RWPE2 (cell line): ENCODE data around the gene RANGAP1.
A peak's percentile ranks its signal among the peaks of the same experiment; 100 is the strongest.

Experiments
- ATAC-seq: fragments of 200-7000 bp; cut with Tn5 transposase; 3 replicates; pipeline ENCODE4 v1.9.1; 2021; ENCODE audit warnings: low read depth
- DNase-seq: peaks from one replicate; pipeline ENCODE4 v3.0.0-alpha.2; 2020; ENCODE audit warnings: low spot score
- H3K27ac ChIP-seq: fragments of 450-650 bp; 2 replicates; pipeline ENCODE4 v1.5.1; 2017; ENCODE audit warnings: mild to moderate bottlenecking; ENCODE audit not compliant: poor library complexity, severe bottlenecking
- H3K27me3 ChIP-seq: fragments of 250-450 bp; sonication (Bioruptor Pico); 2 replicates; pipeline ENCODE4 v1.5.1; 2021; ENCODE audit warnings: mild to moderate bottlenecking, moderate library complexity; ENCODE audit not compliant: insufficient read depth, poor library complexity, severe bottlenecking
- H3K36me3 ChIP-seq: fragments of 250-450 bp; sonication (Bioruptor Pico); 2 replicates; pipeline ENCODE4 v1.5.1; 2020; ENCODE audit warnings: low read depth, mild to moderate bottlenecking, moderate library complexity
- H3K4me1 ChIP-seq: fragments of 250-450 bp; sonication (Bioruptor Pico); 2 replicates; pipeline ENCODE4 v1.5.1; 2021; ENCODE audit warnings: mild to moderate bottlenecking, moderate library complexity; ENCODE audit not compliant: insufficient read depth, poor library complexity, severe bottlenecking
- H3K4me3 ChIP-seq: fragments of 250-450 bp; sonication (Bioruptor Pico); 2 replicates; pipeline ENCODE4 v1.5.1; 2021; ENCODE audit warnings: mild to moderate bottlenecking, moderate library complexity; ENCODE audit not compliant: severe bottlenecking
- H3K9me3 ChIP-seq: fragments of 250-450 bp; sonication (Bioruptor Pico); 2 replicates; pipeline ENCODE4 v1.5.1; 2021; ENCODE audit warnings: mild to moderate bottlenecking, moderate library complexity; ENCODE audit not compliant: severe bottlenecking
- TF ChIP-seq, protein P1 (sequence below): fragments of 450-650 bp; IDR thresholded peaks from one replicate; pipeline ENCODE4 v1.5.1; 2017; ENCODE audit warnings: mild to moderate bottlenecking, moderate library complexity; ENCODE audit not compliant: poor library complexity, severe bottlenecking

The RANGAP1 gene

DNA sequence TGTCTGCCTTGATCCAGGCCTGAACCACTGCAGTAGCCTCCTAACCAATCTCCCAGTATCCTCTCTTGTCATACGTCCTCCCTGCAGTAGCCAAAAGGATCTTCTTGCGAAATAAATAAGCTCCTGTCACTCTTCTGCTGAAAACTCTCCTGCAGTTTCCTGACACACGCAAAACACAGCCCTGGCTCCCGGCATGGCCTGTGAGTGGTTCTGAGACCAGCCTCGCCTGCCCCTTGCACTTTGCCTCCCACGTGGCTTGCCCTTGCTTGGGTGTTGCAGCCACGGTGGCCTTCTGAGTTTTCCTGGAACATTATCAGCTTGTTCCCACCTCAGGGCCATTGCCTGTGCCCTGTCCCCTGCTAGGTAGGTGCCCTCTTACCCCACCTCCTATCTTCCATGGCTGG lies 22.6 kb upstream of the RANGAP1 start:
- Histone ChIP-seq H3K27ac (peak overlapping the region; percentile 4), H3K9me3 (no peaks in the 10 kb centered on the region), H3K4me1 (peaks cover 9% of the 10 kb centered on the region), H3K27me3 (no peaks in the 10 kb centered on the region), H3K36me3 (peaks cover 24% of the 10 kb centered on the region), H3K4me3 (no peak overlapping the region)
- ATAC-seq (no peak), DNase-seq (no peak)
- TF ChIP-seq, protein P1, sequence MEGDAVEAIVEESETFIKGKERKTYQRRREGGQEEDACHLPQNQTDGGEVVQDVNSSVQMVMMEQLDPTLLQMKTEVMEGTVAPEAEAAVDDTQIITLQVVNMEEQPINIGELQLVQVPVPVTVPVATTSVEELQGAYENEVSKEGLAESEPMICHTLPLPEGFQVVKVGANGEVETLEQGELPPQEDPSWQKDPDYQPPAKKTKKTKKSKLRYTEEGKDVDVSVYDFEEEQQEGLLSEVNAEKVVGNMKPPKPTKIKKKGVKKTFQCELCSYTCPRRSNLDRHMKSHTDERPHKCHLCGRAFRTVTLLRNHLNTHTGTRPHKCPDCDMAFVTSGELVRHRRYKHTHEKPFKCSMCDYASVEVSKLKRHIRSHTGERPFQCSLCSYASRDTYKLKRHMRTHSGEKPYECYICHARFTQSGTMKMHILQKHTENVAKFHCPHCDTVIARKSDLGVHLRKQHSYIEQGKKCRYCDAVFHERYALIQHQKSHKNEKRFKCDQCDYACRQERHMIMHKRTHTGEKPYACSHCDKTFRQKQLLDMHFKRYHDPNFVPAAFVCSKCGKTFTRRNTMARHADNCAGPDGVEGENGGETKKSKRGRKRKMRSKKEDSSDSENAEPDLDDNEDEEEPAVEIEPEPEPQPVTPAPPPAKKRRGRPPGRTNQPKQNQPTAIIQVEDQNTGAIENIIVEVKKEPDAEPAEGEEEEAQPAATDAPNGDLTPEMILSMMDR, result no peak

DNA sequence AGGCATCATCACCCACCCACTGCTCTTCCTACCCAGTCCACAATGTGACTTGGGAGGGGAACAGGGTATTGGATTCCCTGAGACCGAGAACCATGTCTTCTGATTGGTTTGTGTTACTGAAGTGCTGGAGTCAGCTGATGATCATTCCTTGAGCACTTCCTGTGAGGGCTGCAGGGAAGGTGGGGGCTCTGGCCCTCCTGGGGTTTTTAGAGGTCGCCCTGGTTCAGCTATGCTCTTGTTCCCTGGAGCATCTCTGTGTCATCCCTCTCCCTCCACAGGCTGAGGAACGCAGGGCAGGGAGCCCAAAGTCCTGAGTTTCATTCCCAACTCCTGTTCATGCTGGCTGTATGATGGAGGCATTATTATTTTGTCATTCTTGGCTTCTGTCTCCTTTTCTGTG lies 22.1 kb upstream of the RANGAP1 start:
- Histone ChIP-seq H3K36me3 (peaks cover 24% of the 10 kb centered on the region), H3K9me3 (no peaks in the 10 kb centered on the region), H3K27me3 (no peaks in the 10 kb centered on the region), H3K27ac (peak overlapping the region; percentile 4), H3K4me3 (no peak overlapping the region), H3K4me1 (peaks cover 11% of the 10 kb centered on the region)
- TF ChIP-seq, protein P1, result no peak
- DNase-seq, result no peak
- no peak for ATAC-seq

DNA sequence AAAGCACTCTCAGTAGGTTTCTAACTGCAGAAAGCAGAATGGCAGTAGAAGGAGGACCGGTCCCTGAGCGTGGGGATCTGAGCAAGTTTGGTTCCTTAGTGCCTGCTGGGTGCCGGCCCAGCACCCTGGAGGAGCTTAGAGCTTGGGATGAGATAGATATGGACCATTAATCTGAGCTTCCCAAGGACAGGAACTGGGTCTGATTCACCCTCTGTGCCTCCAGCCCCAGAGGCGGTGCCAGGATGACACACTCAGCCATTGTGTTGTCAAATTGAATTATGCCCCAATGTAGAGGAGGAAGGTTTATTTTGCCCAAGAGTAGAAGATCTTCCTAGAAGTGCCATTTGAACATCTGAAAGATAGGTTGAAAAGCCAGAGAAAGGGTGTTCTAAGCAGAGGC lies 19.7 kb upstream of the RANGAP1 start:
- DNase-seq (no peak), ATAC-seq (peak; percentile 86)
- H3K9me3 ChIP-seq, result no peaks in the 10 kb centered on the region
- H3K4me3 ChIP-seq, result no peak overlapping the region
- TF ChIP-seq, protein P1, result no peak
- H3K4me1 ChIP-seq, result peaks cover 17% of the 10 kb centered on the region
- H3K27me3 ChIP-seq, result no peaks in the 10 kb centered on the region
- H3K36me3 ChIP-seq, result peaks cover 24% of the 10 kb centered on the region
- peak overlapping the region; percentile 84 for H3K27ac ChIP-seq

DNA sequence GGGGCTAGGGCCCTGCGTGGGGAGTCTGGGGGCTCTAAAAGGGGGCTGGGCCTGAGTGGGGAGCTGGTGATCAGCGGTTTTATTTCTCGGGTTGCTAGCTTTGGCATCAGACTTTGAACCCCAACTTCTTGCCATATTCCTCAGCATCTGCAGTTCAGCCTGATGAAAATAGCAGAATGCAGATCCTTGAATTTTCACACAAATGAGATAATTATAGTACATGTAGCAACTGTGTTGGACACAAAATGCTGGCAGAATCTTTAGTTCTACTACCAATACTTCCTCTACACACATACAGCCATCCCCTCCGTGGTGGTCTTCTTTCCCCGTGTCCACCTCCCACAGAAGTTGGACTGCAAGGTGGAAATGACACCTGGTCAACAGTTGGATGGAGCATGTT lies 16.8 kb upstream of the RANGAP1 start:
- peak overlapping the region; percentile 84 for H3K27ac ChIP-seq
- H3K4me1 ChIP-seq, result peaks cover 19% of the 10 kb centered on the region
- ATAC-seq, result no peak

More for the DNA sequence above, 16.8 kb upstream of the RANGAP1 start:
- H3K9me3 ChIP-seq, result no peaks in the 10 kb centered on the region
- peak overlapping the region; percentile 61 for H3K4me3 ChIP-seq
- H3K36me3 ChIP-seq, result peaks cover 18% of the 10 kb centered on the region
- no peak for DNase-seq
- TF ChIP-seq, protein P1, result no peak
- H3K27me3 ChIP-seq, result no peaks in the 10 kb centered on the region
